Hindlimb muscle (tissue), 1 donor: ENCODE results near the gene MRPS35. TPM values are rescaled to one million over a fixed set of nuclear protein-coding genes. Genes with fewer than 3 reads are reported as not detected.

ENCODE experiments used
- polyA plus RNA-seq: library from polyadenylated mRNA; unstranded; fragments of 120-200 nt; gene quantifications from one replicate; pipeline ENCODE4 v1.2.1, GENCODE V29; 2013; ENCODE audit not compliant: insufficient read length

MRPS35 gene
- polyA plus RNA-seq, 1 donor = 45.2 TPM

Other genes starting within 250 kb of the MRPS35 start
- gene PPFIBP1, start 186.6 kb upstream of the MRPS35 start, polyA plus RNA-seq = 36.8 TPM
- gene REP15, start 14.4 kb upstream of the MRPS35 start, polyA plus RNA-seq = 1.4 TPM
- gene KLHL42, start 69.4 kb downstream of the MRPS35 start, polyA plus RNA-seq = 13.6 TPM
- not detected for gene MANSC4, start 69.4 kb downstream of the MRPS35 start, polyA plus RNA-seq